ENCODE data around the gene SPDYE3.
"Not testable (repeated sequence)": the region's sequence is repeated elsewhere in the genome, so short reads cannot be mapped to it uniquely, and the experiment has no call there.

GRCh38 chr7:100365998-100366367, 58.5 kb downstream of the SPDYE3 start:
- not testable (repeated sequence) for TF ChIP-seq ZNF616 (CRISPR knock-in tag; IDR thresholded peaks at IDR 0.05; ENCODE audit: low read depth); HNF1B (CRISPR knock-in tag; IDR thresholded peaks at IDR 0.05)
- TF ChIP-seq, protein P1, sequence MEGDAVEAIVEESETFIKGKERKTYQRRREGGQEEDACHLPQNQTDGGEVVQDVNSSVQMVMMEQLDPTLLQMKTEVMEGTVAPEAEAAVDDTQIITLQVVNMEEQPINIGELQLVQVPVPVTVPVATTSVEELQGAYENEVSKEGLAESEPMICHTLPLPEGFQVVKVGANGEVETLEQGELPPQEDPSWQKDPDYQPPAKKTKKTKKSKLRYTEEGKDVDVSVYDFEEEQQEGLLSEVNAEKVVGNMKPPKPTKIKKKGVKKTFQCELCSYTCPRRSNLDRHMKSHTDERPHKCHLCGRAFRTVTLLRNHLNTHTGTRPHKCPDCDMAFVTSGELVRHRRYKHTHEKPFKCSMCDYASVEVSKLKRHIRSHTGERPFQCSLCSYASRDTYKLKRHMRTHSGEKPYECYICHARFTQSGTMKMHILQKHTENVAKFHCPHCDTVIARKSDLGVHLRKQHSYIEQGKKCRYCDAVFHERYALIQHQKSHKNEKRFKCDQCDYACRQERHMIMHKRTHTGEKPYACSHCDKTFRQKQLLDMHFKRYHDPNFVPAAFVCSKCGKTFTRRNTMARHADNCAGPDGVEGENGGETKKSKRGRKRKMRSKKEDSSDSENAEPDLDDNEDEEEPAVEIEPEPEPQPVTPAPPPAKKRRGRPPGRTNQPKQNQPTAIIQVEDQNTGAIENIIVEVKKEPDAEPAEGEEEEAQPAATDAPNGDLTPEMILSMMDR (CRISPR knock-in tag; IDR thresholded peaks at IDR 0.05), result not testable (repeated sequence)

Data from HepG2 (cell line).